K562 (cell line): ENCODE results near the gene RAB38. TPM values are rescaled to one million over a fixed set of nuclear protein-coding genes. Genes with fewer than 3 reads are reported as not detected.

Source experiments
- ATAC-seq: fragments of 200-7000 bp; cut with Tn5 transposase; 3 replicates; pipeline ENCODE4 v1.9.1; 2020; ENCODE audit warnings: moderate library complexity
- BruUV-seq: library from RNA; stranded (reverse); fragments of 400-500 nt; replicated peaks from 2 replicates; lab custom pipeline; 2021; lab: Mats Ljungman, UMichigan
- CTCF ChIA-PET: fragments of 300-600 bp; formaldehyde crosslinking; extraction: SDS; loops from one replicate; lab custom pipeline; 2021; ENCODE audit warnings: low intra/inter-chr PET ratio; lab: Yijun Ruan, JAX
- POLR2A ChIA-PET: fragments of 300-600, 350-650 bp; sonication (Branson Sonifier 250); formaldehyde crosslinking; extraction: SDS; loops from one replicate; lab custom pipeline; 2021; ENCODE audit warnings: antibody characterized with exemption, inconsistent platforms; lab: Yijun Ruan, JAX
- DNase-seq, 4 experiments: peaks; one replicate each; pipeline versions ENCODE4 v3.0.0 to v3.0.0-alpha.2; 2011 to 2018; ENCODE audit warnings: low spot score in 3 of 4, mixed read lengths in 3 of 4; ENCODE audit errors: extremely low read depth in 1 of 4
- FAIRE-seq: peaks from 2 replicates; lab custom pipeline; 2011; peaks lifted over from hg19 to GRCh38; lab: Jason Lieb, UNC
- H2AFZ ChIP-seq: 2 replicates; pipeline ENCODE4 v1.6.0; 2011; ENCODE audit warnings: low read depth, low read length, control low read depth, inconsistent platforms
- H3K27ac ChIP-seq: fragments of 200-600 bp; 3 replicates; pipeline ENCODE4 v1.8.0; 2011; ENCODE audit warnings: low read depth, mild to moderate bottlenecking, control low read depth, inconsistent platforms, low read length, moderate library complexity, mixed read lengths; ENCODE audit errors: extremely low read depth
- H3K27me3 ChIP-seq, 2 experiments: fragments of 300-600 bp in 1 of 2; 2 replicates in 1 of 2; 3 replicates in 1 of 2; pipeline versions ENCODE4 v1.6.0 to v1.8.0; 2011; ENCODE audit warnings: inconsistent platforms in 2 of 2, low read length in 2 of 2, mild to moderate bottlenecking in 1 of 2, mixed read lengths in 1 of 2, moderate library complexity in 1 of 2; ENCODE audit not compliant: control insufficient read depth in 2 of 2, insufficient read depth in 2 of 2
- H3K36me3 ChIP-seq: fragments of 300-600 bp; 3 replicates; pipeline ENCODE4 v1.8.0; 2011; ENCODE audit warnings: mild to moderate bottlenecking, low read length, inconsistent platforms; ENCODE audit not compliant: control insufficient read depth, insufficient read depth
- H3K4me1 ChIP-seq, 2 experiments: fragments of 200-600 bp in 1 of 2; replicated peaks in 1 of 2; 2 replicates in 1 of 2; 3 replicates in 1 of 2; pipeline versions ENCODE4 v1.5.1 to v1.8.0; 2011; ENCODE audit warnings: inconsistent platforms in 2 of 2, low read length in 2 of 2, mild to moderate bottlenecking in 1 of 2, mixed read lengths in 1 of 2, moderate library complexity in 1 of 2; ENCODE audit not compliant: control insufficient read depth in 2 of 2, insufficient read depth in 2 of 2
- H3K4me2 ChIP-seq: 2 replicates; pipeline ENCODE4 v1.6.1; 2011; ENCODE audit warnings: low read length, control low read depth, inconsistent platforms, mixed read lengths; ENCODE audit not compliant: insufficient read depth
- H3K4me3 ChIP-seq: fragments of 200-600 bp; sonication (generic), shearing (Covaris generic); 2 replicates; pipeline ENCODE4 v1.5.1; 2016; ENCODE audit warnings: control low read depth, inconsistent platforms
- H3K79me2 ChIP-seq: fragments of 200-600 bp; 3 replicates; pipeline ENCODE4 v1.8.0; 2011; ENCODE audit warnings: low read length, inconsistent platforms; ENCODE audit not compliant: control insufficient read depth, insufficient read depth
- H3K9ac ChIP-seq, 2 experiments: 2 replicates each; pipeline versions ENCODE4 v1.6.0 to v1.6.1; 2011; ENCODE audit warnings: low read depth in 2 of 2, low read length in 2 of 2, control low read depth in 1 of 2, inconsistent platforms in 1 of 2, mild to moderate bottlenecking in 1 of 2, mixed read lengths in 1 of 2; ENCODE audit not compliant: insufficient read depth in 1 of 2
- H3K9me1 ChIP-seq: one replicate; pipeline ENCODE4 v1.6.0; 2011; ENCODE audit warnings: inconsistent platforms, mild to moderate bottlenecking, low read length, moderate library complexity; ENCODE audit not compliant: control insufficient read depth, insufficient read depth
- H3K9me3 ChIP-seq: replicated peaks from 2 replicates; pipeline ENCODE4 v1.5.1; 2011; ENCODE audit warnings: low read depth, low read length, inconsistent platforms; ENCODE audit not compliant: control insufficient read depth, insufficient read depth
- H4K20me1 ChIP-seq: replicated peaks from 2 replicates; pipeline ENCODE4 v1.6.1; 2011; ENCODE audit warnings: low read length, inconsistent platforms, mixed read lengths; ENCODE audit not compliant: control insufficient read depth, insufficient read depth
- BRD9 ChIP-seq: fragments of 450-650 bp; IDR thresholded peaks from 2 replicates; pipeline ENCODE4 v1.6.1; 2018; ENCODE audit warnings: low read depth; ENCODE audit not compliant: partially characterized antibody
- FIP1L1 ChIP-seq: fragments of 200-400 bp; formaldehyde crosslinking; IDR thresholded peaks from 2 replicates; pipeline ENCODE4 v1.6.1; 2018; ENCODE audit warnings: mild to moderate bottlenecking, low read depth, low read length; ENCODE audit not compliant: poor library complexity, severe bottlenecking
- MEIS2 ChIP-seq: fragments of 450-650 bp; IDR thresholded peaks from 2 replicates; pipeline ENCODE4 v1.6.1; 2014; ENCODE audit warnings: mild to moderate bottlenecking; ENCODE audit not compliant: partially characterized antibody
- NR3C1 ChIP-seq: sonication (generic); formaldehyde crosslinking; IDR thresholded peaks from 2 replicates; pipeline ENCODE4 v1.8.1; 2022; ENCODE audit warnings: missing genetic modification reagents
- PHF8 ChIP-seq: fragments of 200-600 bp; sonication (generic); IDR thresholded peaks from 2 replicates; pipeline ENCODE4 v1.6.1; 2012; ENCODE audit warnings: mixed run types, mild to moderate bottlenecking, inconsistent platforms, low read length, moderate library complexity, borderline replicate concordance
- SAFB ChIP-seq: fragments of 200-400 bp; formaldehyde crosslinking; IDR thresholded peaks from 2 replicates; pipeline ENCODE4 v1.6.1; 2017; ENCODE audit warnings: low read depth, low read length, borderline replicate concordance
- WGBS: fragments of 100-300 bp; shearing (Covaris generic); methylation state at CpG from one replicate; pipeline ENCODE4 v1.1.6; 2016; ENCODE audit warnings: low coverage, mixed read lengths; ENCODE audit not compliant: insufficient coverage; ENCODE audit errors: missing lambda C conversion rate; 5-methylcytosine and 5-hydroxymethylcytosine counted together
- in situ Hi-C: fragments of 300-500 bp; cut with MboI; formaldehyde crosslinking; loops from 4 replicates; pipeline ENCODE4 v1.15.0; 2018; ENCODE audit warnings: inconsistent platforms, mixed read lengths
- intact Hi-C: fragments of 100-400 bp; cut with micrococcal nuclease; formaldehyde crosslinking; loops from 2 replicates; pipeline ENCODE4 v1.14.2; 2022
- polyA plus RNA-seq, 8 experiments: library from polyadenylated mRNA; depleted of rRNA in 4 of 8; stranded (reverse) in 5 of 8; unstranded in 3 of 8; fragments of >200 nt; fragmentation: Nextera tagmentation in 2 of 8; fragmentation: Illumina TruSeq in 1 of 8; extraction: Ambion mirVana in 2 of 8; extraction: Trizol in 1 of 8; gene quantifications; 2 replicates each; pipeline versions ENCODE4 v1.2.1 to v1.2.3, GENCODE V29; 2011 to 2014; ENCODE audit warnings: inconsistent platforms in 1 of 8, missing spikeins in 1 of 8
- total RNA-seq, 7 experiments: library from RNA; depleted of rRNA in 6 of 7; stranded (reverse); fragments of >200 nt in 6 of 7; fragmentation: Illumina TruSeq in 2 of 7; extraction: Trizol in 2 of 7; gene quantifications; 2 replicates each; pipeline versions ENCODE4 v1.2.1 to v1.2.3, GENCODE V29; 2011 to 2021; ENCODE audit warnings: low replicate concordance in 1 of 7
- TF ChIP-seq, protein P1 (sequence below): sonication (generic); formaldehyde crosslinking; IDR thresholded peaks from 2 replicates; pipeline ENCODE4 v1.8.0; 2022; ENCODE audit warnings: mild to moderate bottlenecking, missing genetic modification reagents
- TF ChIP-seq, protein P2 (sequence below): fragments of 450-650 bp; IDR thresholded peaks from 2 replicates; pipeline ENCODE4 v1.7.1; 2018; ENCODE audit warnings: mild to moderate bottlenecking, low read depth; ENCODE audit not compliant: partially characterized antibody

Gene RAB38
- total and polyA plus RNA-seq, 9 of the 15 experiments (the other 6 are each of a cell fraction or from before 2014, with no cell fraction given): 0.59 to 2.9 (median 2.2) TPM

DNA sequence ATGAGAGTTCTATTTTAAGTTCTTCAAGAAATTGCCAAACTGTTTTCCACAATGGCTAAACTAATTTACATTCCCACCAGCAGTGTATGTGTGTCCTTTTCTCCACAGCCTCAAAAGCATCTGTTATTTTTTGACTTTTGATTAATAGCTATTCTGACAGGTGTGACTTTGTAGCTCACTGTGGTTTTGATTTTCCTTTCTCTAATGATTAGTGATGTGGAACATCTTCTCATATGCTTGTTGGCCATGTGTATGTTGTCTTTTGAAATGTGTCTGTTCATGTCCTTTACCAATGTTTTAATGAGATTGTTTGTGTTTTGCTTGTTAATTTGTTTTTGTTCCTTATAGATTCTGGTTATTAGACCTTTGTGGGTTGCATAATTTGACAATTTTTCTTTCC is 18.0 kb upstream of the RAB38 start:
- CTCF ChIA-PET: no interaction called here

DNA sequence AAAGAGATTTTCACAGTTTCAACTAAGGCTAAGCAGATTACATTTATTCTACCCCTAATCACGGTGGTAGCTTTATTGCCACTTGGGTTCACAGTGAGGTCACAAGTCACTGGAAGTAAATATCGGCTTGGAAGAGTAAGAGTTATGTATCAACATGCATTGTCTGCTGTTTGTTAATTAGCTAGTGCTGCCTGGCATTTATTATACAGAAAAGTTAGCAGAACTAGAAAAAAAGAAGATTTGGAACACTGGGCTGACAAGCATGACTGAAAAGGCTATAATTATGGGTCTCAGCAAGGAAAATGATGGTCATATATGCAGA is 13.7 kb upstream of the RAB38 start:
- ChIA-PET POLR2A (no interaction called here), CTCF (no interaction called here)
- no peak overlapping the region for H3K9ac ChIP-seq
- no peak overlapping the region for H3K27ac ChIP-seq
- no peak for FAIRE-seq
- in situ Hi-C loops (no loop called here), intact Hi-C loops (no loop called here)
- H3K27me3 ChIP-seq: no peaks in the 10 kb centered on the region
- H3K79me2 ChIP-seq: no peaks in the 10 kb centered on the region
- TF ChIP-seq BRD9 (no peak), SAFB (no peak), FIP1L1 (no peak), PHF8 (no peak)
- TF ChIP-seq, protein P1, sequence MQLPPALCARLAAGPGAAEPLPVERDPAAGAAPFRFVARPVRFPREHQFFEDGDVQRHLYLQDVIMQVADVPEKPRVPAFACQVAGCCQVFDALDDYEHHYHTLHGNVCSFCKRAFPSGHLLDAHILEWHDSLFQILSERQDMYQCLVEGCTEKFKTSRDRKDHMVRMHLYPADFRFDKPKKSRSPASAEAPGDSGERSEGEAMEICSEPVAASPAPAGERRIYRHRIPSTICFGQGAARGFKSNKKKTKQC (CRISPR knock-in tag): no peak
- no peaks in the 10 kb centered on the region for H3K9me1 ChIP-seq
- no peaks in the 10 kb centered on the region for H4K20me1 ChIP-seq
- no peak for ATAC-seq
- no peaks in the 10 kb centered on the region for H3K36me3 ChIP-seq
- 4% methylated on average over 2 of the region's 2 CpGs for WGBS
- no peak for DNase-seq
- H3K4me2 ChIP-seq: no peak overlapping the region
- H2AFZ ChIP-seq: no peak overlapping the region
- no TSS peak for BruUV-seq
- no peaks in the 10 kb centered on the region for H3K4me1 ChIP-seq
- no peaks in the 10 kb centered on the region for H3K9me3 ChIP-seq
- H3K4me3 ChIP-seq: no peak overlapping the region

More for the DNA sequence above, 18.0 kb upstream of the RAB38 start:
- in situ Hi-C loops: no loop called here
- Histone ChIP-seq H3K27me3 (no peaks in the 10 kb centered on the region), H3K27ac (no peak overlapping the region), H2AFZ (no peak overlapping the region), H3K4me3 (no peak overlapping the region), H3K9ac (no peak overlapping the region), H3K36me3 (no peaks in the 10 kb centered on the region), H3K4me2 (no peak overlapping the region), H3K9me1 (no peaks in the 10 kb centered on the region), H3K9me3 (no peaks in the 10 kb centered on the region), H3K79me2 (no peaks in the 10 kb centered on the region), H3K4me1 (no peaks in the 10 kb centered on the region), H4K20me1 (no peaks in the 10 kb centered on the region)
- no TSS peak for BruUV-seq
- FAIRE-seq (no peak), DNase-seq (no peak), ATAC-seq (no peak)
- POLR2A ChIA-PET: no interaction called here
- intact Hi-C loops: no loop called here
- TF ChIP-seq MEIS2 (peak; percentile 13), NR3C1 (CRISPR knock-in tag) (no peak)
- TF ChIP-seq, protein P2, sequence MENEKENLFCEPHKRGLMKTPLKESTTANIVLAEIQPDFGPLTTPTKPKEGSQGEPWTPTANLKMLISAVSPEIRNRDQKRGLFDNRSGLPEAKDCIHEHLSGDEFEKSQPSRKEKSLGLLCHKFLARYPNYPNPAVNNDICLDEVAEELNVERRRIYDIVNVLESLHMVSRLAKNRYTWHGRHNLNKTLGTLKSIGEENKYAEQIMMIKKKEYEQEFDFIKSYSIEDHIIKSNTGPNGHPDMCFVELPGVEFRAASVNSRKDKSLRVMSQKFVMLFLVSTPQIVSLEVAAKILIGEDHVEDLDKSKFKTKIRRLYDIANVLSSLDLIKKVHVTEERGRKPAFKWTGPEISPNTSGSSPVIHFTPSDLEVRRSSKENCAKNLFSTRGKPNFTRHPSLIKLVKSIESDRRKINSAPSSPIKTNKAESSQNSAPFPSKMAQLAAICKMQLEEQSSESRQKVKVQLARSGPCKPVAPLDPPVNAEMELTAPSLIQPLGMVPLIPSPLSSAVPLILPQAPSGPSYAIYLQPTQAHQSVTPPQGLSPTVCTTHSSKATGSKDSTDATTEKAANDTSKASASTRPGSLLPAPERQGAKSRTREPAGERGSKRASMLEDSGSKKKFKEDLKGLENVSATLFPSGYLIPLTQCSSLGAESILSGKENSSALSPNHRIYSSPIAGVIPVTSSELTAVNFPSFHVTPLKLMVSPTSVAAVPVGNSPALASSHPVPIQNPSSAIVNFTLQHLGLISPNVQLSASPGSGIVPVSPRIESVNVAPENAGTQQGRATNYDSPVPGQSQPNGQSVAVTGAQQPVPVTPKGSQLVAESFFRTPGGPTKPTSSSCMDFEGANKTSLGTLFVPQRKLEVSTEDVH: no peak
